PFSK-1 (cell line): ENCODE data around the gene ST6GALNAC3.

Source experiments
- FOXP2 ChIP-seq: optimal IDR thresholded peaks from 2 replicates; pipeline ENCODE3; 2011; ENCODE audit warnings: borderline replicate concordance, control low read depth, inconsistent platforms; ENCODE audit not compliant: insufficient read depth; ENCODE audit errors: extremely low read length, extremely low read depth
- POLR2AphosphoS5 ChIP-seq: IDR thresholded peaks from 2 replicates; pipeline ENCODE4 v1.6.1; 2012; ENCODE audit warnings: low read depth, mild to moderate bottlenecking, control low read depth, low read length, moderate library complexity
- SIN3A ChIP-seq: IDR thresholded peaks from 2 replicates; pipeline ENCODE4 v1.6.1; 2012; ENCODE audit warnings: mild to moderate bottlenecking, low read length, moderate library complexity, borderline replicate concordance; ENCODE audit not compliant: insufficient read depth
- TAF1 ChIP-seq: IDR thresholded peaks from 2 replicates; pipeline ENCODE4 v1.6.1; 2012; ENCODE audit warnings: low read length, control low read depth, borderline replicate concordance; ENCODE audit not compliant: insufficient read depth
- TF ChIP-seq, protein P1 (sequence below), 2 experiments: IDR thresholded peaks; 2 replicates each; pipeline versions ENCODE4 v1.6.1 to v1.8.0; 2011 to 2012; ENCODE audit warnings: low read depth in 2 of 2, low read length in 2 of 2, control low read depth in 1 of 2, inconsistent platforms in 1 of 2, mild to moderate bottlenecking in 1 of 2, moderate library complexity in 1 of 2; ENCODE audit not compliant: insufficient read depth in 1 of 2

The ST6GALNAC3 gene

DNA sequence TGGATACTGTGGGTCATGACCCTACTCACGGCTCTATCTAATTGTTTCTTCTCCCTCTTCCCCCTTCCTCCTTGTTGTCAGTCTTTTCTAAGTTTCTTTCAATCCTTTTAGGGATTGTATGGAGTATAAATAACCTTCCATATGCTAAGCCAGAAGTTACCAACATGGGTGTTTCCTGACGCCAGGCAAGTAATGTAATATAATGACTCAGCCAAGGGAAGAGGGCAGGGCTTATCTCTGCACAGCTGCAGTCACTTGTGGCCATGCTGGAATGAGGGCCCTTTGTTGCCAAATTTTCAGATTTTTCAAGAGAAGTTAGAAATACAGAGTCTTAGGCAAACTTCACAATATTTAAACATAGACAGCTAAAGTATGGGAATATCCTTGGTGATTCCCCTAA, 194.6 kb downstream of the ST6GALNAC3 start:
- TF ChIP-seq TAF1 (no peak), SIN3A (no peak)
- TF ChIP-seq, protein P1, sequence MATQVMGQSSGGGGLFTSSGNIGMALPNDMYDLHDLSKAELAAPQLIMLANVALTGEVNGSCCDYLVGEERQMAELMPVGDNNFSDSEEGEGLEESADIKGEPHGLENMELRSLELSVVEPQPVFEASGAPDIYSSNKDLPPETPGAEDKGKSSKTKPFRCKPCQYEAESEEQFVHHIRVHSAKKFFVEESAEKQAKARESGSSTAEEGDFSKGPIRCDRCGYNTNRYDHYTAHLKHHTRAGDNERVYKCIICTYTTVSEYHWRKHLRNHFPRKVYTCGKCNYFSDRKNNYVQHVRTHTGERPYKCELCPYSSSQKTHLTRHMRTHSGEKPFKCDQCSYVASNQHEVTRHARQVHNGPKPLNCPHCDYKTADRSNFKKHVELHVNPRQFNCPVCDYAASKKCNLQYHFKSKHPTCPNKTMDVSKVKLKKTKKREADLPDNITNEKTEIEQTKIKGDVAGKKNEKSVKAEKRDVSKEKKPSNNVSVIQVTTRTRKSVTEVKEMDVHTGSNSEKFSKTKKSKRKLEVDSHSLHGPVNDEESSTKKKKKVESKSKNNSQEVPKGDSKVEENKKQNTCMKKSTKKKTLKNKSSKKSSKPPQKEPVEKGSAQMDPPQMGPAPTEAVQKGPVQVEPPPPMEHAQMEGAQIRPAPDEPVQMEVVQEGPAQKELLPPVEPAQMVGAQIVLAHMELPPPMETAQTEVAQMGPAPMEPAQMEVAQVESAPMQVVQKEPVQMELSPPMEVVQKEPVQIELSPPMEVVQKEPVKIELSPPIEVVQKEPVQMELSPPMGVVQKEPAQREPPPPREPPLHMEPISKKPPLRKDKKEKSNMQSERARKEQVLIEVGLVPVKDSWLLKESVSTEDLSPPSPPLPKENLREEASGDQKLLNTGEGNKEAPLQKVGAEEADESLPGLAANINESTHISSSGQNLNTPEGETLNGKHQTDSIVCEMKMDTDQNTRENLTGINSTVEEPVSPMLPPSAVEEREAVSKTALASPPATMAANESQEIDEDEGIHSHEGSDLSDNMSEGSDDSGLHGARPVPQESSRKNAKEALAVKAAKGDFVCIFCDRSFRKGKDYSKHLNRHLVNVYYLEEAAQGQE (IDR thresholded peaks at IDR 0.05; ENCODE audit: insufficient read depth in 1 of 2, low read depth in 2 of 2, low read length in 2 of 2): no peak

DNA sequence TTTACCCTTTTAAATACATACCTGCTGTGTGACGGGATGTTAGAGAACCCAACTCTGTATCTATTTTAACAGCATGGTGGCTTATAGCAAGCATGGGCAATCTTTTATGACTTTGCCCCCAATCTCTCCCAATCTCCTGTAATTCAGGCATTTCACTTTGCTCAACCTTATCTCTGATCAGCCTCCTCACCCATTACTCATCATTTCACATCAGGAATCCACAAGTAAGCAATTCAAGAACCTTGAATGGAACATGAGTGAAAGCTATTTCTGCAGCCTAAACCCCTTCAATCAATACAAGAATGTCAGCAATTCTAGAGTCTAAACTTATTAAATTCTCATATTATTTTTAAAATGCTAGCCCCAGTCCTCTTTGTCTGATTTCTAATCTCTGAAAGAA, 199.8 kb downstream of the ST6GALNAC3 start:
- no peak for TF ChIP-seq FOXP2
- TF ChIP-seq TAF1: no peak
- TF ChIP-seq SIN3A: no peak
- TF ChIP-seq, protein P1 (IDR thresholded peaks at IDR 0.05; ENCODE audit: insufficient read depth in 1 of 2, low read depth in 2 of 2, low read length in 2 of 2): no peak
- no peak for TF ChIP-seq POLR2AphosphoS5

DNA sequence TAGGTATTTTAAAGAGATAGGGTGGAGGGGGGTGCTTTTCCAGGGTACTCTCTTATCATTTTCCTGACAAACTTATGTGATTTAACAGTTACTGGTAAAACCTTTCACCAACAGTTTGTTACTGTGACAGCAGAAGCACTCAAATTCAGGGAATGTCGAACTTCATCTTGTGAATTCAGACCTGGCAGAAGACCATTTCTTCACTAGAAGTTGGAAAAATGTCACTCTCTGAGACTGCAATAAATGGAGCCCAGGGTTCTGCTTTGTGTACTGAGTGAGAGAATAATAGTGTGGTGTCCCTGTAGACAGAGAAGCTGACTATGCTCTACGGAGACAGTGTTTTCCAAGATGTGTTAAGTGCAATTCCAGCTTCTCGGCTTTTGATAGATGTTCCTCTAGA, 200.2 kb downstream of the ST6GALNAC3 start:
- TF ChIP-seq FOXP2 (no peak), POLR2AphosphoS5 (no peak), SIN3A (no peak), TAF1 (no peak)
- TF ChIP-seq, protein P1 (IDR thresholded peaks at IDR 0.05; ENCODE audit: insufficient read depth in 1 of 2, low read depth in 2 of 2, low read length in 2 of 2): no peak

DNA sequence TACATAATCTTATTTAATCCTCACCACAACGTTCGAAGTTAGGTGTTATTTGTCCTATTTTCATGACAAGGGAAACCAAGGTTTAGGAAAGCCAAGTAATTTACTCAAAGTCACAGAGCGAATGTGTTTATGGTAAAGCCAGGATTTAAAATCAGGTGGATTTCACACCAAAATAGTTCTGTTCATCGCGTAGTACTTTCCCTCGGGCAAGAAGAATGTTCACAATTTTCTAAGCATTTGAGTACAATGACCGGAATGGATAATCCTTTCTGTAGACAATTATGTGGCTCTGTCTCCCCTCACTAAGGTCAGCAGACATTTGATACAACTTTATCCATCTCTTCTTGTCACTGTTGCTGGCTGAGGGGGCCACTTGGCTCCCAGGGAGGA, 204.2 kb downstream of the ST6GALNAC3 start:
- TF ChIP-seq SIN3A: no peak
- TF ChIP-seq, protein P1 (IDR thresholded peaks at IDR 0.05; ENCODE audit: insufficient read depth in 1 of 2, low read depth in 2 of 2, low read length in 2 of 2): no peak
- no peak for TF ChIP-seq POLR2AphosphoS5
- no peak for TF ChIP-seq FOXP2
- TF ChIP-seq TAF1: no peak

DNA sequence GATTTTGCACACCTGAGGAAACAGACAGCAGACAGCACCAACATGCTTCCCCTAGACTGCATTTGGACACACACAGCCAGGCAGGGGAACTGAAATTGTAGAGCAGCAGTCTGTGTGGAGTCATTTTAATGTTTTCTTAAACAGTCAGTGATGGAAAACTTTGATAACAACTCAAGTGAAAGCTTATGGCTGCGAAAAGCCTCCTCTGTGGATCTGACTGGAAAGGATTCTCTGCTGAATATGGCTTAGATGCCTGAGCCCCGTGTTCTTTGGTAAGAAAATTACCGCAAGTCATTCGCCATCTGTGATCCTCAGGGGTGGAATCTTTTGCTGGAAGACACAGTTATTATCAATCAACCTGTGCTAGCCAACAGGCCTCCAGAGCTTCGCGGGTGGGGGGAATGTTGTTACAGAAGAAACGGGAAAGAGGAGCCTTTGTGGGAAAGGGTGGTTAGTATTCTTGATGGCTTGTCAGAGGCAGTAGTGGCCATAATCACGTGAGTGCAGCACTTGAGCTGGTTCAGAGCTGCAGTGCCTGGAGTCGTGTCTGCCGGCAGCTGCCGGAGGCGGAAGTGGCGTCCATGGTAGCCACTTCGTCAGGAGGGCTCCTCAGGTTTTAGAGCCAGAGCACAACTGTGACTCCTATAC, 204.7 kb downstream of the ST6GALNAC3 start:
- TF ChIP-seq, protein P1 (IDR thresholded peaks at IDR 0.05; ENCODE audit: insufficient read depth in 1 of 2, low read depth in 2 of 2, low read length in 2 of 2): no peak
- TF ChIP-seq POLR2AphosphoS5: no peak
- TF ChIP-seq TAF1: no peak
- TF ChIP-seq SIN3A: no peak
- TF ChIP-seq FOXP2: no peak
